Neural progenitor cell (in vitro differentiated cells): ENCODE data around the gene NEU3. TPM values are rescaled to one million over a fixed set of nuclear protein-coding genes. Genes with fewer than 3 reads are reported as not detected.
A peak's percentile ranks its signal among the peaks of the same experiment; 100 is the strongest.

ENCODE experiments used
- DNase-seq: peaks from one replicate; pipeline ENCODE4 v3.0.0-alpha.2; 2016; ENCODE audit warnings: low spot score
- H2AFZ ChIP-seq: fragments of 200-600 bp; sonication (generic); replicated peaks from 2 replicates; pipeline ENCODE4 v1.6.1; 2016; ENCODE audit warnings: antibody characterized with exemption
- H3F3A ChIP-seq: fragments of 200-600 bp; sonication (generic); 2 replicates; pipeline ENCODE4 v1.6.1; 2016; ENCODE audit warnings: antibody characterized with exemption, low read depth
- H3K27ac ChIP-seq: fragments of 200-600 bp; sonication (generic); 2 replicates; pipeline ENCODE4 v1.5.1; 2016; ENCODE audit warnings: mild to moderate bottlenecking
- H3K27me3 ChIP-seq: fragments of 200-600 bp; sonication (generic); 2 replicates; pipeline ENCODE4 v1.6.1; 2016; ENCODE audit warnings: mild to moderate bottlenecking, moderate library complexity
- H3K36me3 ChIP-seq: fragments of 200-600 bp; sonication (generic); 2 replicates; pipeline ENCODE4 v1.5.1; 2016
- H3K4me1 ChIP-seq: fragments of 200-600 bp; sonication (generic); 2 replicates; pipeline ENCODE4 v1.6.1; 2016; ENCODE audit warnings: mixed run types
- H3K4me2 ChIP-seq: fragments of 200-600 bp; sonication (generic); 2 replicates; pipeline ENCODE4 v1.6.1; 2016
- H3K4me3 ChIP-seq: fragments of 200-600 bp; sonication (generic); 2 replicates; pipeline ENCODE4 v1.5.1; 2016
- H3K79me2 ChIP-seq: fragments of 200-600 bp; sonication (generic); 2 replicates; pipeline ENCODE4 v1.6.1; 2016; ENCODE audit warnings: low read depth
- H3K9ac ChIP-seq: fragments of 200-600 bp; sonication (generic); 2 replicates; pipeline ENCODE4 v1.6.1; 2016
- H3K9me3 ChIP-seq: fragments of 200-600 bp; sonication (generic); 2 replicates; pipeline ENCODE4 v1.5.1; 2016; ENCODE audit warnings: low read depth
- H4K20me1 ChIP-seq: fragments of 200-600 bp; sonication (generic); 2 replicates; pipeline ENCODE4 v1.6.1; 2016; ENCODE audit warnings: low read depth
- H3K27ac Mint-ChIP-seq: 3 replicates; pipeline ENCODE4 v1.8.0; 2021; ENCODE audit warnings: mixed read lengths
- H3K27me3 Mint-ChIP-seq: 2 replicates; pipeline ENCODE4 v1.8.0; 2022; ENCODE audit warnings: low read depth, mild to moderate bottlenecking, inconsistent platforms, moderate library complexity, mixed read lengths; ENCODE audit not compliant: insufficient read depth
- H3K36me3 Mint-ChIP-seq: 3 replicates; pipeline ENCODE4 v1.8.0; 2021; ENCODE audit warnings: mixed read lengths
- H3K4me1 Mint-ChIP-seq: 3 replicates; pipeline ENCODE4 v1.8.0; 2021; ENCODE audit warnings: mixed read lengths
- H3K4me3 Mint-ChIP-seq: 3 replicates; pipeline ENCODE4 v1.8.0; 2021; ENCODE audit warnings: mild to moderate bottlenecking, moderate library complexity, mixed read lengths
- H3K9me3 Mint-ChIP-seq: 3 replicates; pipeline ENCODE4 v1.8.0; 2020; ENCODE audit warnings: mixed read lengths
- CTCF ChIP-seq: fragments of 200-600 bp; sonication (generic); IDR thresholded peaks from 2 replicates; pipeline ENCODE4 v1.5.1; 2017; ENCODE audit warnings: antibody characterized with exemption, mild to moderate bottlenecking
- EZH2 ChIP-seq: fragments of 200-600 bp; sonication (generic); IDR thresholded peaks from 2 replicates; pipeline ENCODE4 v1.6.1; 2017; ENCODE audit warnings: antibody characterized with exemption, mild to moderate bottlenecking, moderate library complexity
- EZH2phosphoT487 ChIP-seq: fragments of 200-600 bp; sonication (generic); IDR thresholded peaks from 2 replicates; pipeline ENCODE4 v1.6.1; 2017; ENCODE audit warnings: antibody characterized with exemption
- total RNA-seq: library from RNA; depleted of rRNA; stranded (reverse); fragments of >200 nt; gene quantifications from 2 replicates; pipeline ENCODE4 v1.2.3, GENCODE V29; 2015; ENCODE audit warnings: low replicate concordance

The NEU3 gene
- total RNA-seq, 1 donor from 2014 or later = 12.4 TPM

- H3K4me1 Mint-ChIP-seq = peaks cover 19% of the 10 kb centered on the region
- no peak for DNase-seq
- Histone ChIP-seq H3K4me1 (peaks cover 5% of the 10 kb centered on the region), H4K20me1 (peaks cover 6% of the 10 kb centered on the region), H3K79me2 (peaks cover 68% of the 10 kb centered on the region), H3K27ac (no peak overlapping the region), H3K4me3 (peak overlapping the region; percentile 96), H3K9me3 (no peaks in the 10 kb centered on the region), H3F3A (no peaks in the 10 kb centered on the region), H3K36me3 (no peaks in the 10 kb centered on the region), H3K4me2 (peak overlapping the region; percentile 98), H2AFZ (no peak overlapping the region), H3K9ac (peak overlapping the region; percentile 91), H3K27me3 (no peaks in the 10 kb centered on the region)
- H3K36me3 Mint-ChIP-seq = peaks cover 22% of the 10 kb centered on the region
- peak overlapping the region; percentile 98 for H3K4me3 Mint-ChIP-seq
- TF ChIP-seq EZH2phosphoT487 (no peak), EZH2 (no peak), CTCF (no peak)
- peak overlapping the region; percentile 89 for H3K27ac Mint-ChIP-seq
- peaks cover 2% of the 10 kb centered on the region for H3K9me3 Mint-ChIP-seq
- peaks cover 4% of the 10 kb centered on the region for H3K27me3 Mint-ChIP-seq
These were observed 38.3 kb upstream of the NEU3 start for GRCh38 chr11:74950374-74950969.

- no peak for DNase-seq
- H3K4me3 Mint-ChIP-seq = peak overlapping the region; percentile 98
- Histone ChIP-seq H3K9me3 (no peaks in the 10 kb centered on the region), H3K36me3 (no peaks in the 10 kb centered on the region), H3K4me3 (no peak overlapping the region), H3K79me2 (peaks cover 75% of the 10 kb centered on the region), H3K9ac (no peak overlapping the region), H3K4me1 (peaks cover 5% of the 10 kb centered on the region), H3K27me3 (no peaks in the 10 kb centered on the region), H3F3A (no peaks in the 10 kb centered on the region), H2AFZ (no peak overlapping the region), H3K4me2 (peak overlapping the region; percentile 98), H4K20me1 (peaks cover 10% of the 10 kb centered on the region), H3K27ac (no peak overlapping the region)
- peaks cover 2% of the 10 kb centered on the region for H3K9me3 Mint-ChIP-seq
- H3K36me3 Mint-ChIP-seq = peaks cover 22% of the 10 kb centered on the region
- TF ChIP-seq CTCF = no peak
- no peak for TF ChIP-seq EZH2
- TF ChIP-seq EZH2phosphoT487 = no peak
- H3K4me1 Mint-ChIP-seq = peaks cover 19% of the 10 kb centered on the region
- H3K27me3 Mint-ChIP-seq = peaks cover 4% of the 10 kb centered on the region
- no peak overlapping the region for H3K27ac Mint-ChIP-seq
These were observed 37.5 kb upstream of the NEU3 start for GRCh38 chr11:74951226-74951625.

GRCh38 chr11:74952752-74953151, 36.0 kb upstream of the NEU3 start:
- TF ChIP-seq CTCF (no peak), EZH2 (no peak), EZH2phosphoT487 (no peak)
- Mint-ChIP-seq H3K36me3 (peaks cover 22% of the 10 kb centered on the region), H3K4me1 (peaks cover 19% of the 10 kb centered on the region), H3K9me3 (peaks cover 2% of the 10 kb centered on the region), H3K27ac (no peak overlapping the region), H3K4me3 (no peak overlapping the region), H3K27me3 (peaks cover 4% of the 10 kb centered on the region)
- H3K9ac ChIP-seq = no peak overlapping the region
- H3K27ac ChIP-seq = no peak overlapping the region
- H3K79me2 ChIP-seq = peaks cover 90% of the 10 kb centered on the region
- no peak overlapping the region for H3K4me3 ChIP-seq
- no peaks in the 10 kb centered on the region for H3K36me3 ChIP-seq
- H3K4me1 ChIP-seq = peaks cover 5% of the 10 kb centered on the region
- peaks cover 26% of the 10 kb centered on the region for H4K20me1 ChIP-seq
- no peak overlapping the region for H2AFZ ChIP-seq
- H3K4me2 ChIP-seq = no peak overlapping the region
- no peaks in the 10 kb centered on the region for H3F3A ChIP-seq
- DNase-seq = no peak
- no peaks in the 10 kb centered on the region for H3K27me3 ChIP-seq
- H3K9me3 ChIP-seq = no peaks in the 10 kb centered on the region
